GM12864 (cell line): Measurements from ENCODE around the gene TRIM75.

Experiments used
- DNase-seq: peaks from one replicate; pipeline ENCODE4 v3.0.0-alpha.2; 2011; ENCODE audit warnings: low read depth
- H3K4me3 ChIP-seq: 2 replicates; pipeline ENCODE4 v1.5.1; 2011; ENCODE audit warnings: mild to moderate bottlenecking, low read depth, low read length, control low read depth
- CTCF ChIP-seq: IDR thresholded peaks from 2 replicates; pipeline ENCODE4 v1.5.1; 2011; ENCODE audit warnings: low read depth, mild to moderate bottlenecking, moderate library complexity, low read length, control low read depth, inconsistent platforms; ENCODE audit errors: missing control alignments

TRIM75 gene

GRCh38 chr4:165053645-165054044 is at the start of gene TRIM75:
Gene TRIM75 (plus strand): TSS chr4:165053866. CDS start chr4:165059148, 5,282 bp downstream.
- no peak for TF ChIP-seq CTCF
- H3K4me3 ChIP-seq, result no peak within 1 kb of the TSS
- no peak for DNase-seq

GRCh38 chr4:165005352-165005925 is 48.2 kb upstream of the TRIM75 start:
- no peak overlapping the region for H3K4me3 ChIP-seq
- no peak for TF ChIP-seq CTCF
- DNase-seq, result no peak

GRCh38 chr4:165006456-165006855 is 47.2 kb upstream of the TRIM75 start:
- H3K4me3 ChIP-seq, result no peak overlapping the region
- TF ChIP-seq CTCF, result no peak
- no peak for DNase-seq

GRCh38 chr4:165006886-165007285 is 46.8 kb upstream of the TRIM75 start:
- TF ChIP-seq CTCF, result no peak
- DNase-seq, result no peak
- H3K4me3 ChIP-seq, result no peak overlapping the region

- no peak for TF ChIP-seq CTCF
Measured at GRCh38 chr4:165009493-165010227, 44.0 kb upstream of the TRIM75 start.

GRCh38 chr4:165010487-165010886 is 43.2 kb upstream of the TRIM75 start:
- DNase-seq, result no peak
- H3K4me3 ChIP-seq, result no peak overlapping the region
- TF ChIP-seq CTCF, result no peak

More at GRCh38 chr4:165009493-165010227, 44.0 kb upstream of the TRIM75 start:
- H3K4me3 ChIP-seq, result no peak overlapping the region
- no peak for DNase-seq

- no peak for DNase-seq
- TF ChIP-seq CTCF, result no peak
- no peak overlapping the region for H3K4me3 ChIP-seq
Measured at GRCh38 chr4:165010991-165011390, 42.7 kb upstream of the TRIM75 start.
